HEK293 (cell line): ENCODE results near the gene KANK3.

Source experiments
- AEBP2 ChIP-seq: fragments of 450-650 bp; formaldehyde crosslinking; IDR thresholded peaks from 2 replicates; pipeline ENCODE4 v1.5.1; 2016; ENCODE audit warnings: missing biosample characterization, missing genetic modification characterization, borderline replicate concordance
- BCL11B ChIP-seq: fragments of 450-650 bp; formaldehyde crosslinking; IDR thresholded peaks from 2 replicates; pipeline ENCODE4 v1.5.1; 2016; ENCODE audit warnings: low read depth, missing biosample characterization, missing genetic modification characterization
- CTCF ChIP-seq: fragments of 450-650 bp; formaldehyde crosslinking; IDR thresholded peaks from 2 replicates; pipeline ENCODE4 v1.5.1; 2016; ENCODE audit warnings: missing biosample characterization, missing genetic modification characterization
- GLIS2 ChIP-seq: fragments of 450-650 bp; formaldehyde crosslinking; IDR thresholded peaks from 2 replicates; pipeline ENCODE4 v1.5.1; 2016; ENCODE audit warnings: missing biosample characterization, missing genetic modification characterization
- PRDM10 ChIP-seq: fragments of 450-650 bp; formaldehyde crosslinking; IDR thresholded peaks from 2 replicates; pipeline ENCODE4 v1.5.1; 2016; ENCODE audit warnings: missing biosample characterization, missing genetic modification characterization
- WT1 ChIP-seq: fragments of 450-650 bp; formaldehyde crosslinking; IDR thresholded peaks from 2 replicates; pipeline ENCODE4 v1.5.1; 2016; ENCODE audit warnings: missing biosample characterization, missing genetic modification characterization
- ZBTB10 ChIP-seq: fragments of 450-650 bp; formaldehyde crosslinking; IDR thresholded peaks from 2 replicates; pipeline ENCODE4 v1.5.1; 2016; ENCODE audit warnings: missing biosample characterization, missing genetic modification characterization
- ZNF146 ChIP-seq: fragments of 450-650 bp; formaldehyde crosslinking; IDR thresholded peaks from 2 replicates; pipeline ENCODE4 v1.5.1; 2016; ENCODE audit warnings: missing biosample characterization, missing genetic modification characterization
- ZNF157 ChIP-seq: fragments of 450-650 bp; formaldehyde crosslinking; IDR thresholded peaks from 2 replicates; pipeline ENCODE4 v1.5.1; 2016; ENCODE audit warnings: missing biosample characterization, missing genetic modification characterization
- ZNF26 ChIP-seq: fragments of 450-650 bp; formaldehyde crosslinking; IDR thresholded peaks from 2 replicates; pipeline ENCODE4 v1.5.1; 2016; ENCODE audit warnings: missing biosample characterization, missing genetic modification characterization
- ZNF645 ChIP-seq: fragments of 450-650 bp; formaldehyde crosslinking; IDR thresholded peaks from 2 replicates; pipeline ENCODE4; 2016; ENCODE audit warnings: missing biosample characterization, missing genetic modification characterization
- ZNF830 ChIP-seq: fragments of 450-650 bp; IDR thresholded peaks from 2 replicates; pipeline ENCODE4 v1.5.0; 2018; ENCODE audit warnings: missing biosample characterization, missing genetic modification characterization, low read depth, mild to moderate bottlenecking, moderate library complexity
- ZSCAN30 ChIP-seq: fragments of 450-650 bp; IDR thresholded peaks from 2 replicates; pipeline ENCODE4 v1.5.1; 2018; ENCODE audit warnings: missing biosample characterization, mild to moderate bottlenecking, missing genetic modification characterization, moderate library complexity

KANK3 gene

GRCh38 chr19:8307400-8307964 lies 35.6 kb downstream of the KANK3 start (continued):
- TF ChIP-seq ZNF26 (tag by site-specific recombination) = no peak
- TF ChIP-seq WT1 (tag by site-specific recombination) = peak; percentile 37; the same call in 1 of the 2 replicates
- peak; percentile 58; the same call in 1 of the 2 replicates for TF ChIP-seq ZBTB10 (tag by site-specific recombination)
- no peak for TF ChIP-seq BCL11B (tag by site-specific recombination)
- no peak for TF ChIP-seq AEBP2 (tag by site-specific recombination)
- TF ChIP-seq ZNF645 = peak; percentile 67; the same call in 1 of the 2 replicates
- TF ChIP-seq ZNF146 (tag by site-specific recombination) = 0 out of 2 replicates have a peak, but pooled peaks have one; percentile 12
- no peak for TF ChIP-seq ZNF157 (tag by site-specific recombination)
- TF ChIP-seq ZNF830 (tag by site-specific recombination) = no peak
- no peak for TF ChIP-seq GLIS2 (tag by site-specific recombination)
- no peak for TF ChIP-seq ZSCAN30 (tag by site-specific recombination)
- TF ChIP-seq CTCF (tag by site-specific recombination) = peak; percentile 13; the same call in 1 of the 2 replicates
- TF ChIP-seq PRDM10 (tag by site-specific recombination) = peak; percentile 14; the same call in 1 of the 2 replicates
